DLD1 (cell line): ENCODE data around the gene POLE2.
"Not testable (repeated sequence)": the region's sequence is repeated elsewhere in the genome, so short reads cannot be mapped to it uniquely, and the experiment has no call there.

Experiments
- in situ Hi-C: cut with HindIII; loops from 2 replicates; pipeline ENCODE4 v1.10.0; 2017; ENCODE audit warnings: low sequenced_read_pairs

POLE2 gene

GRCh38 chr14:49659526-49660455, 28.2 kb downstream of the POLE2 start:
- in situ Hi-C loops: no loop called here

- in situ Hi-C loops: not testable (repeated sequence)
These were observed 30.5 kb downstream of the POLE2 start for GRCh38 chr14:49657500-49657899.

GRCh38 chr14:49654511-49654910, 33.5 kb downstream of the POLE2 start:
- in situ Hi-C loops: no loop called here

GRCh38 chr14:49653508-49653907, 34.5 kb downstream of the POLE2 start:
- in situ Hi-C loops: no loop called here

GRCh38 chr14:49642163-49642562, 45.9 kb downstream of the POLE2 start:
- in situ Hi-C loops: no loop called here

GRCh38 chr14:49641697-49642129, 46.3 kb downstream of the POLE2 start:
- in situ Hi-C loops: no loop called here

- in situ Hi-C loops: no loop called here
These were observed 47.2 kb downstream of the POLE2 start for GRCh38 chr14:49640540-49641417.

- in situ Hi-C loops: no loop called here
These were observed 50.4 kb downstream of the POLE2 start for GRCh38 chr14:49637534-49638078.

GRCh38 chr14:49636866-49637265, 51.1 kb downstream of the POLE2 start:
- in situ Hi-C loops: no loop called here

GRCh38 chr14:49634547-49635334, 53.3 kb downstream of the POLE2 start, which contains the start of gene DNAAF2:
TSS of gene DNAAF2 (minus strand) at chr14:49635244. CDS start at chr14:49635149, 95 bp downstream.
- in situ Hi-C loops: no loop called here

- in situ Hi-C loops: no loop called here
These were observed 54.1 kb downstream of the POLE2 start for GRCh38 chr14:49633640-49634546.

GRCh38 chr14:49623941-49624839, 63.8 kb downstream of the POLE2 start:
- in situ Hi-C loops: no loop called here

- in situ Hi-C loops: no loop called here
These were observed 64.6 kb downstream of the POLE2 start for GRCh38 chr14:49623387-49623786.

GRCh38 chr14:49622022-49622607, 65.9 kb downstream of the POLE2 start:
- in situ Hi-C loops: no loop called here

- in situ Hi-C loops: no loop called here
These were observed 66.7 kb downstream of the POLE2 start for GRCh38 chr14:49621114-49621881.

GRCh38 chr14:49620182-49621113, 67.6 kb downstream of the POLE2 start, which contains the start of the genes MGAT2 and RPL36AL:
TSS of gene MGAT2 (plus strand) at chr14:49620799. CDS start at chr14:49621269, 470 bp downstream.
TSS of gene RPL36AL (minus strand) at chr14:49620626. CDS start at chr14:49619104, 1,522 bp downstream.
- in situ Hi-C loops: no loop called here
